K562 (cell line): ENCODE data around the gene RTP3. TPM values are rescaled to one million over a fixed set of nuclear protein-coding genes. Genes with fewer than 3 reads are reported as not detected.

Experiments used
- ATF3 ChIP-seq, 2 experiments: fragments of 450-650 bp in 1 of 2; sonication (generic) in 1 of 2; formaldehyde crosslinking in 1 of 2; IDR thresholded peaks in 1 of 2; conservative IDR thresholded peaks in 1 of 2; 2 replicates each; pipeline versions ENCODE4 v1.6.1 to v1.8.1; 2016 to 2023; ENCODE audit warnings: mild to moderate bottlenecking in 2 of 2, moderate library complexity in 2 of 2, inconsistent platforms in 1 of 2, missing genetic modification reagents in 1 of 2
- BCOR ChIP-seq: fragments of 450-650 bp; IDR thresholded peaks from 2 replicates; pipeline ENCODE4 v1.6.1; 2016
- BRF2 ChIP-seq: IDR thresholded peaks from 3 replicates; pipeline ENCODE4 v1.6.1; 2011; ENCODE audit warnings: borderline replicate concordance, mild to moderate bottlenecking; ENCODE audit not compliant: insufficient read length, insufficient read depth
- CHD4 ChIP-seq: fragments of 200-600 bp; sonication (generic); IDR thresholded peaks from 3 replicates; pipeline ENCODE4 v1.6.1; 2012; ENCODE audit warnings: low read depth, mild to moderate bottlenecking, mixed read lengths, low read length, inconsistent platforms; ENCODE audit not compliant: insufficient read depth, insufficient replicate concordance, poor library complexity, severe bottlenecking
- CREB1 ChIP-seq, 2 experiments: sonication (generic) in 1 of 2; formaldehyde crosslinking in 1 of 2; IDR thresholded peaks; 2 replicates each; pipeline versions ENCODE4 v1.6.1 to v1.8.0; 2012 to 2022; ENCODE audit warnings: inconsistent platforms in 1 of 2, mild to moderate bottlenecking in 1 of 2, missing genetic modification reagents in 1 of 2, moderate library complexity in 1 of 2
- FOXM1 ChIP-seq, 2 experiments: fragments of 450-650 bp in 1 of 2; sonication (generic) in 1 of 2; formaldehyde crosslinking in 1 of 2; IDR thresholded peaks; 2 replicates each; pipeline versions ENCODE4 v1.6.1 to v1.9.0; 2017 to 2022; ENCODE audit warnings: low read depth in 2 of 2, mild to moderate bottlenecking in 2 of 2, missing genetic modification reagents in 1 of 2, moderate library complexity in 1 of 2
- HCFC1 ChIP-seq: IDR thresholded peaks from 2 replicates; pipeline ENCODE4 v1.6.1; 2012; ENCODE audit warnings: low read depth, low read length, improper control_type of control experiment
- JUND ChIP-seq, 2 experiments: IDR thresholded peaks; 2 replicates in 1 of 2; 3 replicates in 1 of 2; pipeline ENCODE4 v1.6.1; 2011; ENCODE audit warnings: borderline replicate concordance in 2 of 2, low read depth in 2 of 2, low read length in 2 of 2, improper control_type of control experiment in 1 of 2, missing biosample characterization in 1 of 2, missing genetic modification characterization in 1 of 2, missing genetic modification reagents in 1 of 2
- KLF13 ChIP-seq: fragments of 450-650 bp; IDR thresholded peaks from 2 replicates; pipeline ENCODE4 v1.6.1; 2016; ENCODE audit warnings: missing genetic modification characterization, low read depth, mild to moderate bottlenecking, missing compliant biosample characterization, moderate library complexity, borderline replicate concordance
- MAFK ChIP-seq: IDR thresholded peaks from 2 replicates; pipeline ENCODE4 v1.6.1; 2011; ENCODE audit warnings: low read length, improper control_type of control experiment
- MTA3 ChIP-seq: fragments of 450-650 bp; formaldehyde crosslinking; IDR thresholded peaks from 2 replicates; pipeline ENCODE4 v1.6.1; 2017; ENCODE audit warnings: mild to moderate bottlenecking, borderline replicate concordance
- MYC ChIP-seq, 2 experiments: fragments of 250-450 bp in 1 of 2; sonication (Bioruptor Pico) in 1 of 2; IDR thresholded peaks; 2 replicates each; pipeline versions ENCODE4 v1.5.1 to v1.6.1; 2012 to 2021; ENCODE audit warnings: low read depth in 2 of 2, borderline replicate concordance in 1 of 2, improper control_type of control experiment in 1 of 2, low read length in 1 of 2, mild to moderate bottlenecking in 1 of 2, moderate library complexity in 1 of 2
- PCBP2 ChIP-seq: fragments of 200-400 bp; formaldehyde crosslinking; IDR thresholded peaks from 2 replicates; pipeline ENCODE4 v1.6.1; 2018; ENCODE audit warnings: low read length, low read depth, mild to moderate bottlenecking, moderate library complexity; ENCODE audit not compliant: poor library complexity, severe bottlenecking
- SMAD4 ChIP-seq: fragments of 250-450 bp; sonication (Bioruptor Pico); conservative IDR thresholded peaks from 2 replicates; pipeline ENCODE4 v1.8.0; 2021; ENCODE audit warnings: inconsistent platforms, mild to moderate bottlenecking, moderate library complexity
- SNRNP70 ChIP-seq: fragments of 200-400 bp; formaldehyde crosslinking; optimal IDR thresholded peaks from 2 replicates; pipeline ENCODE3; 2017; ENCODE audit warnings: low read depth, low read length
- SOX6 ChIP-seq: fragments of 450-650 bp; IDR thresholded peaks from 2 replicates; pipeline ENCODE4 v1.6.1; 2014; ENCODE audit warnings: mild to moderate bottlenecking
- USF2 ChIP-seq: sonication (generic); formaldehyde crosslinking; IDR thresholded peaks from 2 replicates; pipeline ENCODE4 v1.5.0; 2020; ENCODE audit warnings: missing genetic modification reagents
- ZBTB33 ChIP-seq: sonication (generic); formaldehyde crosslinking; IDR thresholded peaks from 2 replicates; pipeline ENCODE4 v1.8.1; 2023; ENCODE audit warnings: mild to moderate bottlenecking, missing genetic modification reagents
- ZNF764 ChIP-seq: fragments of 250-450 bp; sonication (Bioruptor Pico); IDR thresholded peaks from 2 replicates; pipeline ENCODE4 v1.4.0; 2020; ENCODE audit warnings: low read depth, mild to moderate bottlenecking, moderate library complexity
- ZNF785 ChIP-seq: fragments of 250-450 bp; sonication (Bioruptor Pico); IDR thresholded peaks from 2 replicates; pipeline ENCODE4 v1.4.0; 2020; ENCODE audit warnings: mild to moderate bottlenecking
- polyA plus RNA-seq, 8 experiments: library from polyadenylated mRNA; depleted of rRNA in 4 of 8; stranded (reverse) in 5 of 8; unstranded in 3 of 8; fragments of >200 nt; fragmentation: Nextera tagmentation in 2 of 8; fragmentation: Illumina TruSeq in 1 of 8; extraction: Ambion mirVana in 2 of 8; extraction: Trizol in 1 of 8; gene quantifications; 2 replicates each; pipeline versions ENCODE4 v1.2.1 to v1.2.3, GENCODE V29; 2011 to 2014; ENCODE audit warnings: inconsistent platforms in 1 of 8, missing spikeins in 1 of 8
- total RNA-seq, 7 experiments: library from RNA; depleted of rRNA in 6 of 7; stranded (reverse); fragments of >200 nt in 6 of 7; fragmentation: Illumina TruSeq in 2 of 7; extraction: Trizol in 2 of 7; gene quantifications; 2 replicates each; pipeline versions ENCODE4 v1.2.1 to v1.2.3, GENCODE V29; 2011 to 2021; ENCODE audit warnings: low replicate concordance in 1 of 7

RTP3 gene
- total and polyA plus RNA-seq, 9 of the 15 experiments (the other 6 are each of a cell fraction or from before 2014, with no cell fraction given): not detected

- TF ChIP-seq PCBP2 (no peak), JUND (IDR thresholded peaks at IDR 0.05; ENCODE audit: borderline replicate concordance, low read depth, low read length) (peak; percentile 89), JUND (tag; IDR thresholded peaks at IDR 0.05; ENCODE audit: borderline replicate concordance, low read depth, low read length) (peak; percentile 85; the same call in 2 of the 3 replicates), CREB1 (IDR thresholded peaks at IDR 0.05) (peak; percentile 91), CREB1 (CRISPR knock-in tag; IDR thresholded peaks at IDR 0.05) (peak; percentile 48; the same call in 1 of the 2 replicates), MAFK (peak; percentile 69; the same call in 1 of the 2 replicates), BRF2 (no peak), CHD4 (peak; percentile 24), MTA3 (peak; percentile 93), FOXM1 (IDR thresholded peaks at IDR 0.05; ENCODE audit: low read depth) (peak; percentile 99), FOXM1 (CRISPR knock-in tag; IDR thresholded peaks at IDR 0.05; ENCODE audit: low read depth) (no peak), HCFC1 (peak; percentile 27; the same call in 1 of the 2 replicates), KLF13 (tag) (no peak), SNRNP70 (no peak), MYC (IDR thresholded peaks at IDR 0.05; ENCODE audit: low read depth, low read length) (peak; percentile 76), MYC (CRISPR knock-in tag; IDR thresholded peaks at IDR 0.05; ENCODE audit: borderline replicate concordance, low read depth) (no peak), SOX6 (peak; percentile 99), ATF3 (IDR thresholded peaks at IDR 0.05) (peak; percentile 94), ATF3 (CRISPR knock-in tag; conservative IDR thresholded peaks at IDR 0.05) (no peak), ZNF785 (CRISPR knock-in tag) (no peak), BCOR (peak; percentile 94), ZNF764 (CRISPR knock-in tag) (no peak), ZBTB33 (CRISPR knock-in tag) (no peak), USF2 (no peak), SMAD4 (peak; percentile 97)
These were observed 11.2 kb downstream of the RTP3 start (continued) for GRCh38 chr3:46508850-46509591.
